GM13977 (cell line): ENCODE results near the gene CTIF.

ENCODE experiments used
- DNase-seq: peaks from one replicate; pipeline ENCODE4 v3.0.0; 2012; ENCODE audit warnings: low spot score
- in situ Hi-C: fragments of 300-500 bp; cut with MboI; formaldehyde crosslinking; loops from one replicate; pipeline ENCODE4 v1.12.0; 2022; ENCODE audit warnings: low sequenced_read_pairs, low pct_unique_long_range_greater_than_20kb, mixed read lengths, inconsistent platforms; ENCODE audit not compliant: unreplicated experiment
- TF ChIP-seq, protein P1 (sequence below): IDR thresholded peaks from 2 replicates; pipeline ENCODE4 v1.5.1; 2012; ENCODE audit warnings: mild to moderate bottlenecking, control low read depth; ENCODE audit not compliant: insufficient read depth; ENCODE audit errors: extremely low read depth, missing control alignments

CTIF gene

DNA sequence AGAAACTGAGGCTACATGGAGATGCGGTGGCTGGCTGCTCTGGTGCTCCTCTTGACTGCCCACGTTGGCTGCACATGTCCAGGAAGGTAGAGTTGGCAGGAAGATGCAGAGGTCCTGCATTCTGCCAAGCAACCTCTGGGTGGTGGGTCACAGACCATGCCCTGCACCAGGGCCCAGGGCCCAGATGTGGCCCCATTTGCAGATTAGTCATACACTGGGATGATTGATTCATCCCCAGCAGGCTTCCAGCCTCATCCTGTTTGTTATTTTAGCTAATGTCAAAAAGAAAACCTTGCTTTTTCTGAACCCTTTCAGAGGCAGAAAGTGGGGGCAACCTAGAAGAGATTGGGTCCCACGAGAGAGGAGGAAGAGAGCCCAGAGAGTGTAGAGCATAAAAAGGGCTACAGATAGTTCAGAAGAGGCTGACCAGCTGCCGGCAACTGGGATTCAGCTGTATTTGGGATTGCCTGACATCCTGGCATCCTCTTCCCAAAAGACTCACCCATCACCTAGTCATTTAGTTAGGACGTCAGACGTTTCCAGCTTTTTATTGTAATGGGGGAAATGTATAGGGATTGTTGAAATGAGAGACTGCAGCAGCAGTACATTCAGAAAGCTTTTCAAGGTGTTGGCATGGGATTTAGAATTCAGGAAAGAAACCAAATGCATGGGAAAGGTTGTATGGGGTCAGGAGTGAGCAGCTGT is 101.9 kb downstream of the CTIF start:
- DNase-seq: no peak
- in situ Hi-C loops: loop anchor here (10.0 kb wide), 1 partner anchor 156 kb away; no protein-coding TSS in a partner anchor
- TF ChIP-seq, protein P1, sequence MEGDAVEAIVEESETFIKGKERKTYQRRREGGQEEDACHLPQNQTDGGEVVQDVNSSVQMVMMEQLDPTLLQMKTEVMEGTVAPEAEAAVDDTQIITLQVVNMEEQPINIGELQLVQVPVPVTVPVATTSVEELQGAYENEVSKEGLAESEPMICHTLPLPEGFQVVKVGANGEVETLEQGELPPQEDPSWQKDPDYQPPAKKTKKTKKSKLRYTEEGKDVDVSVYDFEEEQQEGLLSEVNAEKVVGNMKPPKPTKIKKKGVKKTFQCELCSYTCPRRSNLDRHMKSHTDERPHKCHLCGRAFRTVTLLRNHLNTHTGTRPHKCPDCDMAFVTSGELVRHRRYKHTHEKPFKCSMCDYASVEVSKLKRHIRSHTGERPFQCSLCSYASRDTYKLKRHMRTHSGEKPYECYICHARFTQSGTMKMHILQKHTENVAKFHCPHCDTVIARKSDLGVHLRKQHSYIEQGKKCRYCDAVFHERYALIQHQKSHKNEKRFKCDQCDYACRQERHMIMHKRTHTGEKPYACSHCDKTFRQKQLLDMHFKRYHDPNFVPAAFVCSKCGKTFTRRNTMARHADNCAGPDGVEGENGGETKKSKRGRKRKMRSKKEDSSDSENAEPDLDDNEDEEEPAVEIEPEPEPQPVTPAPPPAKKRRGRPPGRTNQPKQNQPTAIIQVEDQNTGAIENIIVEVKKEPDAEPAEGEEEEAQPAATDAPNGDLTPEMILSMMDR: no peak

GRCh38 chr18:48641981-48642380 is 103.2 kb downstream of the CTIF start:
- in situ Hi-C loops: loop anchor here (10.0 kb wide), 1 partner anchor 157 kb away; no protein-coding TSS in a partner anchor
- DNase-seq: no peak
- TF ChIP-seq, protein P1: no peak

DNA sequence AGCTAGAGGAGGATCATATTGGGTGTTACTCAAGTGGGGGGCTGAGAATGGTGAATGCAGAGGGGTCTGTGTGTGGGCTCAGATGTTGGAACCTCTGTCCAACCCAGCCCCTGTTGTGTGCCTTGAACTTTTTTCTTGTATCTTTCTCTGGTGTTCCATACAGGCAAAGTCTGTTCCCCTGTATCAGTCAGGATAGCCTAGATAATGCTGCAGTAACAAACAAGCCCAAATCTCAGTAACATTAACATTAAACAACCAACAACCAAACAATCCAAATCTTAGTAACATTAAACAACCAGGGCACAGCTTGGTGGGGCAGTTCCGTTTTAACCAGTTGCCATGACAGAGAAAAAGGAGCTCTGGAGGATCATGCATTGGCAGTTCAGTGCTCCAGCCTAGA is 103.7 kb downstream of the CTIF start:
- in situ Hi-C loops: loop anchor here (10.0 kb wide), 1 partner anchor 158 kb away; no protein-coding TSS in a partner anchor
- DNase-seq: no peak
- TF ChIP-seq, protein P1: no peak

- no peak for DNase-seq
- in situ Hi-C loops: loop anchor here (10.0 kb wide), 1 partner anchor 158 kb away; no protein-coding TSS in a partner anchor
- TF ChIP-seq, protein P1: no peak
Observed at GRCh38 chr18:48643262-48643661, 104.4 kb downstream of the CTIF start.

DNA sequence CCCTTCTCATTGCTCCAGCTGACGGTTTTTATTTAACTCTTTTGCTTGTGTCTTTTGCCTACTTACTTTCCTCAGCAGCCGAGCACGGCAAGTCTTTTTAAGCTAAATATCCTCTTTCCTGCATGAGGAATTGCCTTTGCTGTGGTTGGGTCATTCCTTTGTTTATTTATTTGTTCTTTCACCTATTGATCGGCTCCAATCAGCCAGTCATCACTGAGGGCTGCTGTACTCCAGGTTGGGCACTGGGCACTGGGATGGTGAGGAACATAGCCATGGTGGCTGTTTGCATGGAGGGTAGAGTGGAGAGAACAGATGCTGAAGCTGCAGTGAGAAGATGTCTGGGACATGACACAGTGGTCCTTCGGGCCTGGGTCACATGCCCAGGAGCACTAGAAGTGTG is 105.2 kb downstream of the CTIF start:
- TF ChIP-seq, protein P1: no peak

DNA sequence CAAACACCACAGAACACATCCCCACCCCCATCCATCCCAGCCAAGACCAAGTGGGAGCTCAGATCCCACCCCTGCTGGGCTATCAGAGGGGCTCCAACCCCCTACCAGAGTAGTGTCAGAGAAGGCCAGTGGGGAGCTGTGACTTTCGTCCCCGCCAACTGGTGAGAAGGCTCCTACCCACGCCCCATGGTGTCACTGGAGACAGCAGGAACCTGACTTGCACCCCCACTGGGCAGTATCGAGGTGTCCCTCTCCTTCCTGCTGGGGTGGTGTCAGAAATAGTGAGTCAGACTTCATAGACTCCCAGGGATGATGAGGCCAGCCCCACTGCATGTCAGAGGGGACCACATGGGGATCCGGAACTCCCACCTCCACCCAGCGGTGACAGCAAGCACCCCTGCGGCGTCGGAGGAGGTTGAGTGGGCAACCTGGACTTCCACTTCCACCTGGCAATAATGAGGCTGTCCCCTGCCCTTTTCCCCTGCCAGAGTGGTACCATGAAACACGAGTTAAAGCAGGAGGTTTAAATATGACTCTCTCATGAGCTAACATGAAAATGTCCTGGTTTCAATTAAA is 106.7 kb downstream of the CTIF start:
- in situ Hi-C loops: loop anchor here (10.0 kb wide), 1 partner anchor 161 kb away; no protein-coding TSS in a partner anchor
- no peak for DNase-seq
- TF ChIP-seq, protein P1: no peak

More for the DNA sequence above, 105.2 kb downstream of the CTIF start:
- in situ Hi-C loops: loop anchor here (10.0 kb wide), 1 partner anchor 159 kb away; no protein-coding TSS in a partner anchor
- no peak for DNase-seq
